Measurements from ENCODE around the gene GIT2.

- no peak for TF ChIP-seq POLR2A (IDR thresholded peaks at IDR 0.05; ENCODE audit: low read depth)
- no peak for TF ChIP-seq CTCF (IDR thresholded peaks at IDR 0.05)
- no peak for TF ChIP-seq POLR2AphosphoS5 (IDR thresholded peaks at IDR 0.05)
Observed at GRCh38 chr12:109937371-109937770, 58.8 kb downstream of the GIT2 start.

Data from esophagus muscularis mucosa (tissue), 3 donors.